PC-9 (cell line): ENCODE measurements around the gene PSME3IP1.

ENCODE experiments used
- EZH2 ChIP-seq: fragments of 200-600 bp; sonication (generic); IDR thresholded peaks from 2 replicates; pipeline ENCODE4 v1.8.0; 2017; ENCODE audit warnings: antibody characterized with exemption, low read depth
- TF ChIP-seq, protein P1 (sequence below): fragments of 200-600 bp; sonication (generic); conservative IDR thresholded peaks from 2 replicates; pipeline ENCODE4 v1.6.1; 2017; ENCODE audit warnings: mixed run types, antibody characterized with exemption, mild to moderate bottlenecking, moderate library complexity

DNA sequence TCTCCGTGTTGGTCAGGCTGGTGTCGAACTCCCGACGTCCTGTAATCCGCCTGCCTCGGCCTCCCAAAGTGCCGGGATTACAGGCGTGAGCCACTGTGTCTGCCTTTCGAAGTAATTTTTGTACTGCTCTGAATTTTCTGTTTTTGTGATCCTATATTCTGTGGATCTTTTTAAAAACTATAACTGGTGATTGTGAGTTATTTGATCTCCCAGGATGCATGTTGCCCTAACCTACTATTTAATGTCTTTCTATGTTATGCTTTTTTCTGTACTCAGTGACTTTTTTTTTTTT is 2.8 kb upstream of the PSME3IP1 start:
- TF ChIP-seq, protein P1, sequence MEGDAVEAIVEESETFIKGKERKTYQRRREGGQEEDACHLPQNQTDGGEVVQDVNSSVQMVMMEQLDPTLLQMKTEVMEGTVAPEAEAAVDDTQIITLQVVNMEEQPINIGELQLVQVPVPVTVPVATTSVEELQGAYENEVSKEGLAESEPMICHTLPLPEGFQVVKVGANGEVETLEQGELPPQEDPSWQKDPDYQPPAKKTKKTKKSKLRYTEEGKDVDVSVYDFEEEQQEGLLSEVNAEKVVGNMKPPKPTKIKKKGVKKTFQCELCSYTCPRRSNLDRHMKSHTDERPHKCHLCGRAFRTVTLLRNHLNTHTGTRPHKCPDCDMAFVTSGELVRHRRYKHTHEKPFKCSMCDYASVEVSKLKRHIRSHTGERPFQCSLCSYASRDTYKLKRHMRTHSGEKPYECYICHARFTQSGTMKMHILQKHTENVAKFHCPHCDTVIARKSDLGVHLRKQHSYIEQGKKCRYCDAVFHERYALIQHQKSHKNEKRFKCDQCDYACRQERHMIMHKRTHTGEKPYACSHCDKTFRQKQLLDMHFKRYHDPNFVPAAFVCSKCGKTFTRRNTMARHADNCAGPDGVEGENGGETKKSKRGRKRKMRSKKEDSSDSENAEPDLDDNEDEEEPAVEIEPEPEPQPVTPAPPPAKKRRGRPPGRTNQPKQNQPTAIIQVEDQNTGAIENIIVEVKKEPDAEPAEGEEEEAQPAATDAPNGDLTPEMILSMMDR = no peak
- TF ChIP-seq EZH2 = no peak
